Loucy (cell line): ENCODE measurements around the gene RARB.

Experiments
- H2AFZ ChIP-seq: fragments of 200-600 bp; sonication (generic); 2 replicates; pipeline ENCODE4 v1.6.0; 2016; ENCODE audit warnings: antibody characterized with exemption, mild to moderate bottlenecking, low read length, moderate library complexity
- H3F3A ChIP-seq: fragments of 200-600 bp; 2 replicates; pipeline ENCODE4 v1.6.0; 2016; ENCODE audit warnings: antibody characterized with exemption, low read depth, mild to moderate bottlenecking
- H3K27me3 ChIP-seq: fragments of 200-600 bp; sonication (generic); 2 replicates; pipeline ENCODE4 v1.6.1; 2014; ENCODE audit warnings: low read length, mild to moderate bottlenecking; ENCODE audit not compliant: insufficient read depth, poor library complexity, severe bottlenecking
- H3K36me3 ChIP-seq: fragments of 200-600 bp; sonication (generic); 2 replicates; pipeline ENCODE4 v1.6.1; 2016; ENCODE audit warnings: low read length; ENCODE audit not compliant: insufficient read depth
- H3K4me1 ChIP-seq: fragments of 200-600 bp; sonication (generic); 2 replicates; pipeline ENCODE4 v1.5.1; 2014; ENCODE audit warnings: low read length, mild to moderate bottlenecking; ENCODE audit not compliant: insufficient read depth, poor library complexity, severe bottlenecking
- H3K4me2 ChIP-seq: fragments of 200-600 bp; sonication (generic); 2 replicates; pipeline ENCODE4 v1.6.0; 2014; ENCODE audit warnings: antibody characterized with exemption, low read length, low read depth, mild to moderate bottlenecking; ENCODE audit not compliant: poor library complexity, severe bottlenecking
- H3K4me3 ChIP-seq: fragments of 200-600 bp; sonication (generic); 2 replicates; pipeline ENCODE4 v1.5.1; 2014; ENCODE audit warnings: low read length, mild to moderate bottlenecking, mixed read lengths; ENCODE audit not compliant: poor library complexity, severe bottlenecking
- H3K79me2 ChIP-seq: fragments of 200-600 bp; sonication (generic); 2 replicates; pipeline ENCODE4 v1.6.1; 2014; ENCODE audit warnings: low read length; ENCODE audit not compliant: insufficient read depth
- H3K9ac ChIP-seq: fragments of 200-600 bp; sonication (generic); 2 replicates; pipeline ENCODE4 v1.6.0; 2014; ENCODE audit warnings: mild to moderate bottlenecking, low read depth, low read length, moderate library complexity; ENCODE audit not compliant: poor library complexity, severe bottlenecking
- H3K9me2 ChIP-seq: fragments of 200-600 bp; sonication (generic); replicated peaks from 2 replicates; pipeline ENCODE4 v1.6.1; 2016; ENCODE audit warnings: low read depth, low read length, mixed read lengths
- H3K9me3 ChIP-seq: fragments of 200-600 bp; sonication (generic); 2 replicates; pipeline ENCODE4 v1.6.1; 2014; ENCODE audit warnings: mild to moderate bottlenecking, antibody characterized with exemption, low read length, low read depth; ENCODE audit not compliant: insufficient read depth
- H4K20me1 ChIP-seq: fragments of 200-600 bp; sonication (generic); 2 replicates; pipeline ENCODE4 v1.6.0; 2014; ENCODE audit warnings: antibody characterized with exemption, low read length, mild to moderate bottlenecking; ENCODE audit not compliant: insufficient read depth, poor library complexity, severe bottlenecking
- EZH2phosphoT487 ChIP-seq: fragments of 200-600 bp; IDR thresholded peaks from 2 replicates; pipeline ENCODE4 v1.6.1; 2018; ENCODE audit warnings: antibody characterized with exemption, mild to moderate bottlenecking, moderate library complexity, borderline replicate concordance
- TF ChIP-seq, protein P1 (sequence below): fragments of 200-600 bp; sonication (generic); conservative IDR thresholded peaks from 2 replicates; pipeline ENCODE4 v1.5.1; 2014; ENCODE audit warnings: mild to moderate bottlenecking, antibody characterized with exemption, low read length

Gene RARB

DNA sequence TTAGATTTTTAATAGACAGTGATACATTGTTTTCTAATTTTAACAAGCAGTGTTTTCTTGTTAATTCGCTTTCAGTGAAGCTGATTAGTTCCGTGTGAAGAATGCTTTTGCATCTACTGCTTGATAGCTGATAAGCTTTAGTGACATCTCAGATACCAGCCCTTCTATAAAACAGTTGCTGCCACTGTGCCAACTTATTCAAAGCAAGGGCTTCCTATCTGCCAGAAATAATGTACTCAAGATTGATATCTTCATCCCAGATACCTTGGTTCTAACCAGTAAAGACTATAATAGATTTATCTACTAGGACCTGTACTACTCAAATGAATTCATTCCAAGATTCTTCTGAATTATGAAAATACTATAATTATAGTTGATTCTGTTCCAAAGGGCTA, 30.4 kb downstream of the RARB start:
- H3K9me3 ChIP-seq = no peaks in the 10 kb centered on the region
- no peaks in the 10 kb centered on the region for H4K20me1 ChIP-seq
- no peaks in the 10 kb centered on the region for H3K27me3 ChIP-seq
- H3K4me3 ChIP-seq = no peak overlapping the region
- no peaks in the 10 kb centered on the region for H3K79me2 ChIP-seq
- H3K4me1 ChIP-seq = peaks cover 49% of the 10 kb centered on the region
- no peak overlapping the region for H3K4me2 ChIP-seq
- TF ChIP-seq, protein P1, sequence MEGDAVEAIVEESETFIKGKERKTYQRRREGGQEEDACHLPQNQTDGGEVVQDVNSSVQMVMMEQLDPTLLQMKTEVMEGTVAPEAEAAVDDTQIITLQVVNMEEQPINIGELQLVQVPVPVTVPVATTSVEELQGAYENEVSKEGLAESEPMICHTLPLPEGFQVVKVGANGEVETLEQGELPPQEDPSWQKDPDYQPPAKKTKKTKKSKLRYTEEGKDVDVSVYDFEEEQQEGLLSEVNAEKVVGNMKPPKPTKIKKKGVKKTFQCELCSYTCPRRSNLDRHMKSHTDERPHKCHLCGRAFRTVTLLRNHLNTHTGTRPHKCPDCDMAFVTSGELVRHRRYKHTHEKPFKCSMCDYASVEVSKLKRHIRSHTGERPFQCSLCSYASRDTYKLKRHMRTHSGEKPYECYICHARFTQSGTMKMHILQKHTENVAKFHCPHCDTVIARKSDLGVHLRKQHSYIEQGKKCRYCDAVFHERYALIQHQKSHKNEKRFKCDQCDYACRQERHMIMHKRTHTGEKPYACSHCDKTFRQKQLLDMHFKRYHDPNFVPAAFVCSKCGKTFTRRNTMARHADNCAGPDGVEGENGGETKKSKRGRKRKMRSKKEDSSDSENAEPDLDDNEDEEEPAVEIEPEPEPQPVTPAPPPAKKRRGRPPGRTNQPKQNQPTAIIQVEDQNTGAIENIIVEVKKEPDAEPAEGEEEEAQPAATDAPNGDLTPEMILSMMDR = no peak
- no peak for TF ChIP-seq EZH2phosphoT487
- no peaks in the 10 kb centered on the region for H3K9me2 ChIP-seq
- H3F3A ChIP-seq = peaks cover 9% of the 10 kb centered on the region
- H3K36me3 ChIP-seq = no peaks in the 10 kb centered on the region
- H3K9ac ChIP-seq = no peak overlapping the region
- no peak overlapping the region for H2AFZ ChIP-seq

DNA sequence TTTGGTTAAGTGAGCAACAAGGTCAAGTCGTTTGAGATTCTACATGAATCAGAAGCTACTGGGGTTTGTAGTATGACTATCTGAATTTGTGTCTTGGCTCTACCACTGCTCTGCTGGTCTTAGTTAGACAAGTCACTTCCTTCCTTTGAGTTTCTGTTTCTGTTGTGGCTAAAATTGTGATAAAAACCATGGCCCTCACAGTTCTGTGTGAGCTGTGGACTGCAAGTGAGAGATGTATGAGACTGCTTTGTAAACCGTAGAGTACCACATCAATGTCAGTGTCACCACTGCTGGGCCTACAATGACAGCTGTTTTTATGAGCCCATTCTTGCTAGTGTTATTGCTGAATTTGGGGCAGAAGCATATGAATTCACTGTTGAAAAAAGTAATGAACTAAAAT, 32.7 kb downstream of the RARB start:
- Histone ChIP-seq H3K4me3 (peak overlapping the region; percentile 42), H3K4me1 (peaks cover 44% of the 10 kb centered on the region), H3K79me2 (no peaks in the 10 kb centered on the region), H3F3A (peaks cover 9% of the 10 kb centered on the region), H4K20me1 (no peaks in the 10 kb centered on the region), H3K9me2 (no peaks in the 10 kb centered on the region), H3K27me3 (no peaks in the 10 kb centered on the region), H3K9me3 (no peaks in the 10 kb centered on the region), H3K9ac (peak overlapping the region; percentile 50), H2AFZ (no peak overlapping the region), H3K4me2 (peak overlapping the region; percentile 67), H3K36me3 (no peaks in the 10 kb centered on the region)
- no peak for TF ChIP-seq EZH2phosphoT487
- TF ChIP-seq, protein P1 = no peak

DNA sequence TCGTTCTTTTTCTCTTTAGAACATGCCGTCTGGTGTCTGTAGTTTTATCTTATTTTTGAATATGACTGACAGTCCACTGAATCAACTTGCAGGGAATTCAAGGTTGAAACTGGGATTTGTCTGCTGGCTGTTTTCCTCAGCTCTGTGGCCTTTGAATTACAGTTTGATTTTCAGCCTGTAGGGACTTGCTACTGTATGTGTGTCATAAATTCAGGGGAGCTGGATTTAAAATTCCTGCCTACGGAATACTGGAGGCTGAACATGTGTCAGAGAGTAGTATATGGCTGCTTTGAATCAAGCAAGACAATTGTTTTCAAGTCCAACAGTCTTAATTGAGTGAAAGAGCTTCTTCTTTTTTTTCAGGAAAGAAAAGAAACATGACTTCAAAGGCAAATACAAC, 33.9 kb downstream of the RARB start:
- Histone ChIP-seq H3F3A (peaks cover 9% of the 10 kb centered on the region), H2AFZ (peak overlapping the region; percentile 63), H4K20me1 (no peaks in the 10 kb centered on the region), H3K4me3 (peak overlapping the region; percentile 42), H3K36me3 (no peaks in the 10 kb centered on the region), H3K79me2 (no peaks in the 10 kb centered on the region), H3K4me2 (peak overlapping the region; percentile 67), H3K9ac (peak overlapping the region; percentile 50), H3K9me3 (no peaks in the 10 kb centered on the region), H3K4me1 (peaks cover 44% of the 10 kb centered on the region), H3K9me2 (no peaks in the 10 kb centered on the region), H3K27me3 (no peaks in the 10 kb centered on the region)
- no peak for TF ChIP-seq EZH2phosphoT487
- TF ChIP-seq, protein P1 = no peak
